Kidney tubule cell (primary cell): Measurements from ENCODE around the gene RNASE1.
A peak's percentile ranks its signal among the peaks of the same experiment; 100 is the strongest.

ENCODE experiments used
- DNase-seq: peaks from one replicate; pipeline ENCODE4 v3.0.0-alpha.2; 2018; ENCODE audit warnings: low spot score

Gene RNASE1

GRCh38 chr14:20807304-20808161 lies 4.9 kb upstream of the RNASE1 start:
- no peak for DNase-seq

- DNase-seq = no peak
These were observed 2.8 kb upstream of the RNASE1 start for GRCh38 chr14:20805485-20805884.

- DNase-seq = no peak
These were observed 579 bp upstream of the RNASE1 start for GRCh38 chr14:20803223-20803622.

GRCh38 chr14:20801726-20802125 lies 918 bp downstream of the RNASE1 start:
- no peak for DNase-seq

GRCh38 chr14:20799892-20800544 lies 2.6 kb downstream of the RNASE1 start:
- peak; percentile 20 for DNase-seq

GRCh38 chr14:20799456-20799891 lies 3.2 kb downstream of the RNASE1 start:
- no peak for DNase-seq

- no peak for DNase-seq
These were observed 3.7 kb downstream of the RNASE1 start for GRCh38 chr14:20798932-20799331.

- no peak for DNase-seq
These were observed 4.3 kb downstream of the RNASE1 start for GRCh38 chr14:20798318-20798717.

- DNase-seq = no peak
These were observed 5.5 kb downstream of the RNASE1 start for GRCh38 chr14:20797164-20797563.

- DNase-seq = no peak
These were observed 7.8 kb downstream of the RNASE1 start for GRCh38 chr14:20794644-20795369.

- DNase-seq = no peak
These were observed 10.1 kb downstream of the RNASE1 start for GRCh38 chr14:20792556-20792955.

- DNase-seq = no peak
These were observed 11.0 kb downstream of the RNASE1 start for GRCh38 chr14:20791597-20791996.

GRCh38 chr14:20791187-20791586 lies 11.5 kb downstream of the RNASE1 start:
- DNase-seq = no peak

- DNase-seq = no peak
These were observed 12.1 kb downstream of the RNASE1 start for GRCh38 chr14:20790464-20791116.

GRCh38 chr14:20789230-20789813 lies 13.3 kb downstream of the RNASE1 start:
- no peak for DNase-seq

- DNase-seq = no peak
These were observed 15.6 kb downstream of the RNASE1 start for GRCh38 chr14:20787025-20787424.

- DNase-seq = no peak
These were observed 20.3 kb downstream of the RNASE1 start for GRCh38 chr14:20782280-20782890.

- no peak for DNase-seq
These were observed 20.8 kb downstream of the RNASE1 start for GRCh38 chr14:20781803-20782202.

GRCh38 chr14:20775901-20776300 lies 26.7 kb downstream of the RNASE1 start:
- DNase-seq = no peak

- no peak for DNase-seq
These were observed 27.6 kb downstream of the RNASE1 start for GRCh38 chr14:20775043-20775442.

GRCh38 chr14:20774258-20774824 lies 28.3 kb downstream of the RNASE1 start:
- no peak for DNase-seq
